GM12892 (cell line): ENCODE data around the gene PLAU.

Source experiments
- DNase-seq: peaks from one replicate; pipeline ENCODE4 v3.0.0; 2011; ENCODE audit not compliant: insufficient read length
- FAIRE-seq: peaks from 2 replicates; lab custom pipeline; 2011; peaks lifted over from hg19 to GRCh38; lab: Jason Lieb, UNC
- POLR2A ChIP-seq: IDR thresholded peaks from 2 replicates; pipeline ENCODE4 v1.6.1; 2011; ENCODE audit warnings: low read depth, low read length, control low read depth
- POLR2AphosphoS5 ChIP-seq: IDR thresholded peaks from 2 replicates; pipeline ENCODE4 v1.6.1; 2011; ENCODE audit warnings: low read depth, low read length, control low read depth
- TAF1 ChIP-seq: IDR thresholded peaks from 2 replicates; pipeline ENCODE4 v1.6.1; 2011; ENCODE audit warnings: low read depth, mild to moderate bottlenecking, control low read depth, low read length, borderline replicate concordance

Gene PLAU

GRCh38 chr10:73871295-73872189 is 39.4 kb upstream of the PLAU start:
- TF ChIP-seq POLR2A (no peak), TAF1 (no peak), POLR2AphosphoS5 (no peak)
- DNase-seq: no peak
- FAIRE-seq: no peak

- DNase-seq (no peak), FAIRE-seq (no peak)
- TF ChIP-seq TAF1 (no peak), POLR2A (no peak), POLR2AphosphoS5 (no peak)
Observed at GRCh38 chr10:73872190-73872710, 38.7 kb upstream of the PLAU start.

GRCh38 chr10:73873142-73873837 is 37.6 kb upstream of the PLAU start:
- DNase-seq: no peak
- FAIRE-seq: no peak
- TF ChIP-seq POLR2A: no peak
- no peak for TF ChIP-seq POLR2AphosphoS5
- TF ChIP-seq TAF1: no peak

- TF ChIP-seq POLR2AphosphoS5 (no peak), POLR2A (no peak), TAF1 (no peak)
- DNase-seq (peak; percentile 46), FAIRE-seq (no peak)
Observed at GRCh38 chr10:73873838-73874215, 37.1 kb upstream of the PLAU start.

- peak; percentile 95 for DNase-seq
- TF ChIP-seq TAF1 (no peak), POLR2A (peak; percentile 70; the same call in 1 of the 2 replicates)
- peak; percentile 48 for FAIRE-seq
Observed at GRCh38 chr10:73874267-73875138, 36.4 kb upstream of the PLAU start, which contains the start of gene CAMK2G. CAMK2G (minus strand) TSS chr10:73874555; CDS start chr10:73874461, 94 bp downstream.

GRCh38 chr10:73875139-73875475 is 35.8 kb upstream of the PLAU start:
- TF ChIP-seq POLR2A (no peak; the same call in 1 of the 2 replicates), TAF1 (no peak), POLR2AphosphoS5 (no peak)
- FAIRE-seq (peak; percentile 64), DNase-seq (no peak)

- TF ChIP-seq TAF1 (no peak), POLR2A (no peak), POLR2AphosphoS5 (no peak)
- no peak for FAIRE-seq
Observed at GRCh38 chr10:73876157-73876556, 34.8 kb upstream of the PLAU start.

GRCh38 chr10:73876566-73876965 is 34.4 kb upstream of the PLAU start:
- DNase-seq: no peak
- no peak for FAIRE-seq
- TF ChIP-seq POLR2A: no peak
- TF ChIP-seq TAF1: no peak
- no peak for TF ChIP-seq POLR2AphosphoS5

More at GRCh38 chr10:73876157-73876556, 34.8 kb upstream of the PLAU start:
- DNase-seq: no peak

- TF ChIP-seq TAF1 (no peak), POLR2AphosphoS5 (no peak), POLR2A (no peak)
Observed at GRCh38 chr10:73876971-73877370, 34.0 kb upstream of the PLAU start.

GRCh38 chr10:73877533-73878160 is 33.3 kb upstream of the PLAU start:
- TF ChIP-seq POLR2A (no peak), TAF1 (no peak), POLR2AphosphoS5 (no peak)
- DNase-seq (no peak), FAIRE-seq (no peak)

More at GRCh38 chr10:73876971-73877370, 34.0 kb upstream of the PLAU start:
- FAIRE-seq (no peak), DNase-seq (no peak)
